H1 (cell line): Measurements from ENCODE around the gene CHSY1.
A peak's percentile ranks its signal among the peaks of the same experiment; 100 is the strongest.

Experiments
- NRF1 ChIP-seq: IDR thresholded peaks from 2 replicates; pipeline ENCODE4 v1.6.1; 2011; ENCODE audit warnings: mild to moderate bottlenecking, low read depth, low read length, improper control_type of control experiment
- SP1 ChIP-seq: IDR thresholded peaks from 2 replicates; pipeline ENCODE4 v1.6.1; 2011; ENCODE audit warnings: low read depth, low read length
- TF ChIP-seq, protein P1 (sequence below): IDR thresholded peaks from 2 replicates; pipeline ENCODE4 v1.6.1; 2011; ENCODE audit warnings: low read length, improper control_type of control experiment
- TF ChIP-seq, protein P2 (sequence below), 3 experiments: IDR thresholded peaks; 1 replicate in 2 of 3; 2 replicates in 1 of 3; pipeline versions ENCODE4 v1.5.1 to v1.6.1; 2011; ENCODE audit warnings: low read length in 3 of 3, mild to moderate bottlenecking in 3 of 3, inconsistent platforms in 2 of 3, low read depth in 1 of 3, moderate library complexity in 1 of 3; ENCODE audit not compliant: insufficient read depth in 1 of 3; ENCODE audit errors: control extremely low read depth in 1 of 3
- TF ChIP-seq, protein P3 (sequence below): IDR thresholded peaks from 2 replicates; pipeline ENCODE4 v1.6.1; 2011; ENCODE audit warnings: low read depth, mild to moderate bottlenecking, low read length; ENCODE audit not compliant: insufficient read depth

DNA sequence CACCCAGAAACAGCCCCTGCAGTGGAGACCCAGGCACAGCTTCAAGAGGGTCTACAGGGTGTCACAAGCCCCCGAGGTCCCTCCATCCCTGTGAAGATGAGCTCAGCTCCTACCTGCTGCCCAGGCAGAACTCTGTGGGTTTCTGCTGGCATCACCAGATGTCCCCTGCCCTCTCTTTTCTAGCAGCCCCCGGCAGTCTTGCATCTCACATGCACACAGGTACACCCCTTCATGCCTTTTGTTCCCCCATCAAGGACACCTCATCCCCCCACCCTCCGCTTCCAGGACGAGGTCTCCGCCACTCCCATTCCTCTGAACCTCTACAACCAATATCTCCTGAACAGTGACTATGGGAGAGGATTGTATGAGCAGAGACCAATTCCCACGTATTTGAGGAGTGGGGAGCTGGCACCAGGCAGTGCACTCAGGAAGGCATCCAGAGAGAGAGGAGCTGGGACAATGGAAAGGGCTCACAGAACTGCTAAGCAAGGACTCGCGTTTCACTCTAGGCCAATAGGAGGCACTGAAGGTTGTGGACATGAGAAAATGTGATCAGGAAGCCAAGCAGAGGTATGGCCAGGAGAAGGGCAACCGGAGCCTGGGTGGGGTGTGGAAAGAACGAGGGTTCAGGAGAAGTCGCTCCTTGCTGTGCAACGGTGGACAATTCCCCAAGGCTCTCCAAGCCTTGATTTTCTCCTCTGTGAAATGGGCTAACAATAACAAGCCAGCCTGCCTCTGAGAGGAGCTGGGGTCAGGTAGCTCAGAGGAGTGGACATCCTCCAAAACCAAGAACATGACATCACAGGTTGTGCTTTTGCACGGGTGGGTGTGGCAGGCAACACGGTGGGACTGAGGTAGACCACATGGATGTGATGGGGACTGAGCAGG lies 115.2 kb downstream of the CHSY1 start:
- TF ChIP-seq, protein P1, sequence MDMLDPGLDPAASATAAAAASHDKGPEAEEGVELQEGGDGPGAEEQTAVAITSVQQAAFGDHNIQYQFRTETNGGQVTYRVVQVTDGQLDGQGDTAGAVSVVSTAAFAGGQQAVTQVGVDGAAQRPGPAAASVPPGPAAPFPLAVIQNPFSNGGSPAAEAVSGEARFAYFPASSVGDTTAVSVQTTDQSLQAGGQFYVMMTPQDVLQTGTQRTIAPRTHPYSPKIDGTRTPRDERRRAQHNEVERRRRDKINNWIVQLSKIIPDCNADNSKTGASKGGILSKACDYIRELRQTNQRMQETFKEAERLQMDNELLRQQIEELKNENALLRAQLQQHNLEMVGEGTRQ = no peak
- TF ChIP-seq NRF1 (no peak), SP1 (no peak)
- TF ChIP-seq, protein P2, sequence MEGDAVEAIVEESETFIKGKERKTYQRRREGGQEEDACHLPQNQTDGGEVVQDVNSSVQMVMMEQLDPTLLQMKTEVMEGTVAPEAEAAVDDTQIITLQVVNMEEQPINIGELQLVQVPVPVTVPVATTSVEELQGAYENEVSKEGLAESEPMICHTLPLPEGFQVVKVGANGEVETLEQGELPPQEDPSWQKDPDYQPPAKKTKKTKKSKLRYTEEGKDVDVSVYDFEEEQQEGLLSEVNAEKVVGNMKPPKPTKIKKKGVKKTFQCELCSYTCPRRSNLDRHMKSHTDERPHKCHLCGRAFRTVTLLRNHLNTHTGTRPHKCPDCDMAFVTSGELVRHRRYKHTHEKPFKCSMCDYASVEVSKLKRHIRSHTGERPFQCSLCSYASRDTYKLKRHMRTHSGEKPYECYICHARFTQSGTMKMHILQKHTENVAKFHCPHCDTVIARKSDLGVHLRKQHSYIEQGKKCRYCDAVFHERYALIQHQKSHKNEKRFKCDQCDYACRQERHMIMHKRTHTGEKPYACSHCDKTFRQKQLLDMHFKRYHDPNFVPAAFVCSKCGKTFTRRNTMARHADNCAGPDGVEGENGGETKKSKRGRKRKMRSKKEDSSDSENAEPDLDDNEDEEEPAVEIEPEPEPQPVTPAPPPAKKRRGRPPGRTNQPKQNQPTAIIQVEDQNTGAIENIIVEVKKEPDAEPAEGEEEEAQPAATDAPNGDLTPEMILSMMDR (IDR thresholded peaks at IDR 0.05; ENCODE audit: control extremely low read depth in 1 of 3, insufficient read depth in 1 of 3, low read depth in 1 of 3, low read length in 3 of 3) = peak; percentile 1 to 28 (median 4); a peak in 3 of 4 replicates
- TF ChIP-seq, protein P3, sequence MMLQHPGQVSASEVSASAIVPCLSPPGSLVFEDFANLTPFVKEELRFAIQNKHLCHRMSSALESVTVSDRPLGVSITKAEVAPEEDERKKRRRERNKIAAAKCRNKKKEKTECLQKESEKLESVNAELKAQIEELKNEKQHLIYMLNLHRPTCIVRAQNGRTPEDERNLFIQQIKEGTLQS = no peak
